VCaP (cell line): Measurements from ENCODE around the gene PIAS4.

Source experiments
- H3K27ac ChIP-seq: fragments of 450-650 bp; 2 replicates; pipeline ENCODE4 v1.5.1; 2017
- CTCF ChIP-seq: fragments of 450-650 bp; conservative IDR thresholded peaks from 2 replicates; pipeline ENCODE4 v1.5.1; 2017; ENCODE audit warnings: mild to moderate bottlenecking, moderate library complexity

The PIAS4 gene

GRCh38 chr19:3975144-3975543 lies 32.4 kb upstream of the PIAS4 start:
- H3K27ac ChIP-seq, result no peak overlapping the region
- no peak for TF ChIP-seq CTCF

GRCh38 chr19:3975637-3976087 lies 31.9 kb upstream of the PIAS4 start:
- H3K27ac ChIP-seq, result no peak overlapping the region
- no peak for TF ChIP-seq CTCF

- no peak overlapping the region for H3K27ac ChIP-seq
- no peak for TF ChIP-seq CTCF
These were observed 30.9 kb upstream of the PIAS4 start for GRCh38 chr19:3976495-3977241.

- H3K27ac ChIP-seq, result no peak overlapping the region
- TF ChIP-seq CTCF, result 0 out of 2 replicates have a peak, but pooled peaks have one; percentile 8
These were observed 30.0 kb upstream of the PIAS4 start for GRCh38 chr19:3977242-3978143.

- no peak for TF ChIP-seq CTCF
- H3K27ac ChIP-seq, result no peak overlapping the region
These were observed 29.4 kb upstream of the PIAS4 start for GRCh38 chr19:3978145-3978544.

- no peak overlapping the region for H3K27ac ChIP-seq
- TF ChIP-seq CTCF, result no peak
These were observed 28.3 kb upstream of the PIAS4 start for GRCh38 chr19:3979289-3979673.

GRCh38 chr19:3979674-3980352 lies 27.7 kb upstream of the PIAS4 start:
- H3K27ac ChIP-seq, result no peak overlapping the region

More at GRCh38 chr19:3979674-3980352, 27.7 kb upstream of the PIAS4 start:
- TF ChIP-seq CTCF, result no peak
